Measurements from ENCODE around the gene SLC66A2. TPM values are rescaled to one million over a fixed set of nuclear protein-coding genes. Genes with fewer than 3 reads are reported as not detected.

SLC66A2 gene
- total RNA-seq, 1 donor, result 23.3 TPM

- TF ChIP-seq CTCF (IDR thresholded peaks at IDR 0.05; ENCODE audit: insufficient read depth, low read depth, low read length), result no peak
- peak overlapping the region; percentile 70 for H3K4me3 ChIP-seq (ENCODE audit: low read depth, low read length)
- DNase-seq (ENCODE audit: low read depth), result no peak
These were observed 1.1 kb upstream of the SLC66A2 start for GRCh38 chr18:79952456-79952995.

GRCh38 chr18:79950515-79951341, 725 bp downstream of the SLC66A2 start:
- DNase-seq (ENCODE audit: low read depth), result no peak
- TF ChIP-seq CTCF (IDR thresholded peaks at IDR 0.05; ENCODE audit: insufficient read depth, low read depth, low read length), result no peak

GRCh38 chr18:79949697-79950487, 1.6 kb downstream of the SLC66A2 start:
- peak overlapping the region; percentile 72 for H3K4me3 ChIP-seq (ENCODE audit: low read depth, low read length)
- no peak for TF ChIP-seq CTCF (IDR thresholded peaks at IDR 0.05; ENCODE audit: insufficient read depth, low read depth, low read length)

More at GRCh38 chr18:79950515-79951341, 725 bp downstream of the SLC66A2 start:
- H3K4me3 ChIP-seq (ENCODE audit: low read depth, low read length), result peak overlapping the region; percentile 72

GRCh38 chr18:79948719-79949411, 2.6 kb downstream of the SLC66A2 start:
- no peak for TF ChIP-seq CTCF (IDR thresholded peaks at IDR 0.05; ENCODE audit: insufficient read depth, low read depth, low read length)
- no peak overlapping the region for H3K4me3 ChIP-seq (ENCODE audit: low read depth, low read length)

More at GRCh38 chr18:79949697-79950487, 1.6 kb downstream of the SLC66A2 start:
- DNase-seq (ENCODE audit: low read depth), result no peak

GRCh38 chr18:79947881-79948610, 3.4 kb downstream of the SLC66A2 start:
- TF ChIP-seq CTCF (IDR thresholded peaks at IDR 0.05; ENCODE audit: insufficient read depth, low read depth, low read length), result no peak
- no peak overlapping the region for H3K4me3 ChIP-seq (ENCODE audit: low read depth, low read length)
- no peak for DNase-seq (ENCODE audit: low read depth)

More at GRCh38 chr18:79948719-79949411, 2.6 kb downstream of the SLC66A2 start:
- no peak for DNase-seq (ENCODE audit: low read depth)

Data from fibroblast of villous mesenchyme (primary cell).